A549 (cell line): ENCODE data around the gene RNF220. TPM values are rescaled to one million over a fixed set of nuclear protein-coding genes. Genes with fewer than 3 reads are reported as not detected.

Experiments used
- ATAC-seq, 2 experiments: fragments of 200-7000 bp in 1 of 2; fragments of >200 bp in 1 of 2; cut with Nextera tagmentation in 1 of 2; cut with Tn5 transposase in 1 of 2; 3 replicates each; pipeline versions ENCODE4 v1.8.0 to v1.9.1; 2018 to 2020; ENCODE audit warnings: mild to moderate bottlenecking in 1 of 2, moderate library complexity in 1 of 2
- CTCF ChIA-PET: fragments of 300-600 bp; sonication (Branson Sonifier 250); formaldehyde crosslinking; extraction: SDS; loops from one replicate; lab custom pipeline; 2021; ENCODE audit warnings: antibody characterized with exemption, inconsistent platforms; lab: Yijun Ruan, JAX
- POLR2A ChIA-PET: fragments of 350-600 bp; formaldehyde crosslinking; extraction: SDS; loops from one replicate; lab custom pipeline; 2021; ENCODE audit warnings: antibody characterized with exemption, inconsistent platforms; lab: Yijun Ruan, JAX
- DNase-seq, 2 experiments: peaks; one replicate each; pipeline versions ENCODE4 v3.0.0 to v3.0.0-alpha.2; 2011 to 2016; ENCODE audit warnings: low read depth in 1 of 2, low spot score in 1 of 2
- FAIRE-seq: peaks from 2 replicates; lab custom pipeline; 2011; peaks lifted over from hg19 to GRCh38; lab: Jason Lieb, UNC
- H3K27ac ChIP-seq, 2 experiments: fragments of >200 bp; sonication (Bioruptor Twin); formaldehyde crosslinking; 3 replicates each; pipeline ENCODE4 v1.5.1; 2016 to 2017
- H3K4me1 ChIP-seq: fragments of >200 bp; sonication (Bioruptor Twin); formaldehyde crosslinking; 3 replicates; pipeline ENCODE4 v1.6.1; 2016
- H3K4me2 ChIP-seq: fragments of >200 bp; sonication (Bioruptor Twin); formaldehyde crosslinking; 3 replicates; pipeline ENCODE4 v1.6.1; 2016
- H3K4me3 ChIP-seq: fragments of >200 bp; sonication (Bioruptor Twin); formaldehyde crosslinking; 3 replicates; pipeline ENCODE4 v1.5.1; 2016
- H3K9me3 ChIP-seq: fragments of >200 bp; sonication (Bioruptor Twin); formaldehyde crosslinking; 3 replicates; pipeline ENCODE4 v1.6.1; 2016
- ATOH8 ChIP-seq: fragments of 250-450 bp; sonication (Bioruptor Pico); IDR thresholded peaks from 2 replicates; pipeline ENCODE4 v1.5.0; 2020; ENCODE audit warnings: low read depth, mild to moderate bottlenecking, moderate library complexity
- CBX2 ChIP-seq: fragments of 200-600 bp; sonication (generic); IDR thresholded peaks from 2 replicates; pipeline ENCODE4 v1.6.1; 2016; ENCODE audit warnings: low read depth, mild to moderate bottlenecking, borderline replicate concordance
- CEBPB ChIP-seq, 2 experiments: fragments of >200 bp in 1 of 2; sonication (Bioruptor Twin) in 1 of 2; formaldehyde crosslinking in 1 of 2; IDR thresholded peaks; 2 replicates each; pipeline ENCODE4 v1.6.1; 2012 to 2016
- CHD4 ChIP-seq: fragments of 200-600 bp; sonication (generic); IDR thresholded peaks from 2 replicates; pipeline ENCODE4 v1.6.1; 2016; ENCODE audit warnings: antibody characterized with exemption, mild to moderate bottlenecking, borderline replicate concordance
- CTCF ChIP-seq: fragments of >200 bp; sonication (Bioruptor Twin); formaldehyde crosslinking; IDR thresholded peaks from 3 replicates; pipeline ENCODE4 v1.5.1; 2016
- E2F6 ChIP-seq: IDR thresholded peaks from 2 replicates; pipeline ENCODE4 v1.6.1; 2012; ENCODE audit warnings: low read depth, borderline replicate concordance
- ELK1 ChIP-seq: fragments of 150-350 bp; IDR thresholded peaks from 2 replicates; pipeline ENCODE4 v1.6.1; 2014; ENCODE audit warnings: low read depth, mild to moderate bottlenecking, low read length
- FOSB ChIP-seq: fragments of 250-450 bp; sonication (Bioruptor Pico); IDR thresholded peaks from 2 replicates; pipeline ENCODE4 v1.5.0; 2020; ENCODE audit warnings: mild to moderate bottlenecking, moderate library complexity
- GATA3 ChIP-seq: IDR thresholded peaks from 2 replicates; pipeline ENCODE4 v1.6.1; 2012; ENCODE audit warnings: borderline replicate concordance
- HDAC2 ChIP-seq: fragments of 200-600 bp; sonication (generic); IDR thresholded peaks from 2 replicates; pipeline ENCODE4 v1.6.1; 2016
- HMGXB4 ChIP-seq: fragments of 250-450 bp; sonication (Bioruptor Pico); IDR thresholded peaks from 2 replicates; pipeline ENCODE4 v1.5.0; 2021; ENCODE audit warnings: mild to moderate bottlenecking, moderate library complexity, borderline replicate concordance
- HOXB5 ChIP-seq: fragments of 250-450 bp; sonication (Bioruptor Pico); IDR thresholded peaks from 2 replicates; pipeline ENCODE4 v1.5.0; 2020; ENCODE audit warnings: mild to moderate bottlenecking, moderate library complexity
- JUNB ChIP-seq: fragments of >200 bp; sonication (Bioruptor Twin); formaldehyde crosslinking; IDR thresholded peaks from 2 replicates; pipeline ENCODE4 v1.6.1; 2016
- KDM1A ChIP-seq: fragments of 200-600 bp; sonication (generic); IDR thresholded peaks from 2 replicates; pipeline ENCODE4 v1.6.1; 2016; ENCODE audit warnings: low read depth, mild to moderate bottlenecking
- MYC ChIP-seq: IDR thresholded peaks from 2 replicates; pipeline ENCODE4 v1.6.1; 2012; ENCODE audit warnings: mild to moderate bottlenecking, inconsistent platforms, low read length, improper control_type of control experiment, borderline replicate concordance
- NPAS2 ChIP-seq: fragments of 250-450 bp; sonication (Bioruptor Pico); IDR thresholded peaks from 2 replicates; pipeline ENCODE4 v1.8.0; 2022; ENCODE audit warnings: mild to moderate bottlenecking, moderate library complexity, borderline replicate concordance
- POLR2A ChIP-seq: IDR thresholded peaks from 2 replicates; pipeline ENCODE4 v1.6.1; 2012; ENCODE audit warnings: mild to moderate bottlenecking, low read length
- RAD21 ChIP-seq, 2 experiments: fragments of >200 bp in 1 of 2; sonication (Bioruptor Twin) in 1 of 2; formaldehyde crosslinking in 1 of 2; IDR thresholded peaks in 1 of 2; conservative IDR thresholded peaks in 1 of 2; 2 replicates in 1 of 2; 3 replicates in 1 of 2; pipeline ENCODE4 v1.6.1; 2012 to 2018; ENCODE audit warnings: inconsistent platforms in 1 of 2
- RARB ChIP-seq: fragments of 250-450 bp; sonication (Bioruptor Pico); IDR thresholded peaks from 2 replicates; pipeline ENCODE4 v1.8.0; 2021; ENCODE audit warnings: mild to moderate bottlenecking, moderate library complexity
- SREBF2 ChIP-seq: fragments of 450-650 bp; IDR thresholded peaks from 2 replicates; pipeline ENCODE4 v1.6.1; 2014; ENCODE audit warnings: mild to moderate bottlenecking, moderate library complexity
- ZC3H11A ChIP-seq: fragments of 450-650 bp; IDR thresholded peaks from 2 replicates; pipeline ENCODE4 v1.6.1; 2014; ENCODE audit warnings: antibody characterized with exemption, mild to moderate bottlenecking
- ZFP36 ChIP-seq: fragments of 450-650 bp; IDR thresholded peaks from 2 replicates; pipeline ENCODE4 v1.6.1; 2014; ENCODE audit warnings: borderline replicate concordance; ENCODE audit not compliant: partially characterized antibody
- WGBS: methylation state at CpG from one replicate; pipeline ENCODE4 v1.1.6; 2017; ENCODE audit errors: missing lambda C conversion rate; 5-methylcytosine and 5-hydroxymethylcytosine counted together
- polyA plus RNA-seq, 4 experiments: library from polyadenylated mRNA; depleted of rRNA in 3 of 4; stranded (reverse); fragments of >200 nt; fragmentation: RNase III in 1 of 4; extraction: RNeasy Plus Mini Kit Qiagen cat#74134 plus additional on column Dnase treatment in 1 of 4; gene quantifications; 2 replicates in 3 of 4; 3 replicates in 1 of 4; pipeline ENCODE4 v1.2.3, GENCODE V29; 2011 to 2017

The RNF220 gene
- polyA plus RNA-seq, 2 of the 4 experiments (the other 2 are of a cell fraction): 53.4 to 54.5 TPM

GRCh38 chr1:44515416-44515815 lies 110.4 kb downstream of the RNF220 start:
- TF ChIP-seq CBX2 (no peak), CTCF (no peak), ZFP36 (no peak), HMGXB4 (CRISPR knock-in tag) (no peak), RARB (no peak), KDM1A (no peak), CHD4 (no peak), MYC (no peak)
- FAIRE-seq (no peak), DNase-seq (peak in 1 of 2 experiments; percentile 15), ATAC-seq (peak; percentile 54 to 78; a peak in 5 of 6 replicates)
- H3K4me2 ChIP-seq: peak overlapping the region; percentile 35
- H3K9me3 ChIP-seq: no peaks in the 10 kb centered on the region
- CTCF ChIA-PET: interaction anchor here (0.7 to 1.3 kb wide), 2 partner anchors 23 to 80 kb away, joined by 3 read pairs; no protein-coding TSS in a partner anchor
- POLR2A ChIA-PET: no interaction called here
- H3K4me3 ChIP-seq: no peak overlapping the region
- peak overlapping the region in 1 of 2 experiments; percentile 54; a peak in 2 of 6 replicates for H3K27ac ChIP-seq
- WGBS: 19% methylated on average over 1 of the region's 1 CpG
- H3K4me1 ChIP-seq: peaks cover 16% of the 10 kb centered on the region; the same call in 2 of the 3 replicates

- no peak for FAIRE-seq
- no peak for TF ChIP-seq SREBF2
- TF ChIP-seq CEBPB (IDR thresholded peaks at IDR 0.05): no peak
- no peak for TF ChIP-seq ELK1
- no peak for TF ChIP-seq POLR2A
- no peak for TF ChIP-seq HDAC2
- no peak for TF ChIP-seq NPAS2 (CRISPR knock-in tag)
- TF ChIP-seq ATOH8 (CRISPR knock-in tag): no peak
- no peak for TF ChIP-seq HOXB5 (CRISPR knock-in tag)
- TF ChIP-seq FOSB (CRISPR knock-in tag): no peak
- no peak for TF ChIP-seq E2F6
- no peak for TF ChIP-seq ZC3H11A
- no peak for TF ChIP-seq JUNB
- no peak for TF ChIP-seq RAD21 (conservative IDR thresholded peaks at IDR 0.05 in 1 of 2, IDR thresholded peaks at IDR 0.05 in 1 of 2)
- no peak for TF ChIP-seq CBX2
- TF ChIP-seq GATA3: no peak
- H3K4me3 ChIP-seq: no peak overlapping the region
- CTCF ChIA-PET: no interaction called here
- H3K9me3 ChIP-seq: no peaks in the 10 kb centered on the region
- DNase-seq: no peak
- no peak overlapping the region for H3K4me2 ChIP-seq
- POLR2A ChIA-PET: no interaction called here
- no peak for ATAC-seq
- WGBS: 87% methylated on average over 7 of the region's 7 CpGs
- no peak overlapping the region for H3K27ac ChIP-seq
- H3K4me1 ChIP-seq: peaks cover 16% of the 10 kb centered on the region; the same call in 2 of the 3 replicates
Measured at GRCh38 chr1:44519035-44519676, 114.1 kb downstream of the RNF220 start.
